NT2/D1 (cell line): Measurements from ENCODE around the gene PDLIM3.

Experiments used
- DNase-seq: peaks from one replicate; pipeline ENCODE4 v3.0.0-alpha.2; 2011; ENCODE audit warnings: low read depth, low spot score
- H3K27me3 ChIP-seq: 2 replicates; pipeline ENCODE4 v1.6.0; 2011; ENCODE audit warnings: mild to moderate bottlenecking; ENCODE audit not compliant: insufficient read length, insufficient read depth
- H3K36me3 ChIP-seq: 2 replicates; pipeline ENCODE4 v1.6.1; 2011; ENCODE audit warnings: mild to moderate bottlenecking, low read length, mixed read lengths; ENCODE audit not compliant: insufficient read depth, insufficient read length
- H3K4me1 ChIP-seq: 2 replicates; pipeline ENCODE4 v1.5.1; 2011; ENCODE audit not compliant: insufficient read depth, insufficient read length
- H3K4me3 ChIP-seq: 2 replicates; pipeline ENCODE4 v1.5.1; 2011; ENCODE audit warnings: low read depth; ENCODE audit not compliant: insufficient read length
- H3K9ac ChIP-seq: 2 replicates; pipeline ENCODE4 v1.6.0; 2011; ENCODE audit warnings: low read depth; ENCODE audit not compliant: insufficient read length
- H3K9me3 ChIP-seq: 2 replicates; pipeline ENCODE4 v1.5.1; 2011; ENCODE audit warnings: mild to moderate bottlenecking, low read length; ENCODE audit not compliant: insufficient read depth
- SUZ12 ChIP-seq: IDR thresholded peaks from 2 replicates; pipeline ENCODE4 v1.6.1; 2011; ENCODE audit not compliant: insufficient read length, insufficient read depth; ENCODE audit errors: extremely low read depth
- YY1 ChIP-seq: IDR thresholded peaks from 2 replicates; pipeline ENCODE4 v1.6.1; 2011; ENCODE audit not compliant: insufficient read length, insufficient read depth
- ZNF274 ChIP-seq: IDR thresholded peaks from 2 replicates; pipeline ENCODE4 v1.6.1; 2011; ENCODE audit warnings: mild to moderate bottlenecking, low read depth, low read length

Gene PDLIM3

DNA sequence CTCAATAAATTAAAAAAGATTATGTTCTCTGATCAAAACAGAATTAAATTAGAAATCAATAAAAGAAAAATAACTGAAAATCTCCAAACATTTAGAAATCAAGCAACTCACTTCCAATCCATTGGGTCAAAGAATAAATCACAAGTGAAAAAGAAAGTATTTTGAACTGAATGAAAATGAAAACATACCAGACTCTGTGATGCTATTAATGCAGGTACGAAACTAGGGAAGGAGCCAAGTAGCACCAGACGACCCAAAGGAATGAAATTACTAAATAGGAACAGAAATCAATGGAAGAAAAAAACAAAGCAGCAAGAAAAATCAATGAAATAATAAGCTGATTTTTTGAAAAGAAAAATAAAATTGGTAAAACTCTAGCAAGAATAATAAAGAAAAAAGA is 79.2 kb downstream of the PDLIM3 start:
- no peaks in the 10 kb centered on the region for H3K27me3 ChIP-seq
- no peak overlapping the region for H3K4me3 ChIP-seq
- DNase-seq = no peak
- H3K9ac ChIP-seq = no peak overlapping the region
- no peaks in the 10 kb centered on the region for H3K4me1 ChIP-seq
- H3K36me3 ChIP-seq = no peaks in the 10 kb centered on the region
- no peaks in the 10 kb centered on the region for H3K9me3 ChIP-seq
- TF ChIP-seq SUZ12 (no peak), ZNF274 (no peak), YY1 (no peak)
